ENCODE data around the gene ZSCAN4. TPM values are rescaled to one million over a fixed set of nuclear protein-coding genes. Genes with fewer than 3 reads are reported as not detected.
A peak's percentile ranks its signal among the peaks of the same experiment; 100 is the strongest.

Gene ZSCAN4
- total RNA-seq = under 1 TPM in 1 of 9 donors, not detected in 8; 0.14 TPM
- polyA plus RNA-seq = under 1 TPM in 2 of 3 donors, not detected in 1; 0.07 to 0.16 TPM
- long read RNA-seq, donor 1 = 0 reads
- long read RNA-seq, donor 2 = 0 reads
- long read RNA-seq, donor 3 = 0 reads
- long read RNA-seq, donor 4 = 0 reads
- long read RNA-seq, donor 5 = 0 reads
- long read RNA-seq, donor 6 = 0 reads
- long read RNA-seq, donor 7 = 0 reads
- long read RNA-seq, donor 8 = 0 reads
- long read RNA-seq, donor 9 = 0 reads
- long read RNA-seq, donor 10 = 0 reads

- H3K27ac ChIP-seq = no peak within 1 kb of the TSS
- H3K4me3 ChIP-seq = no peak within 1 kb of the TSS
- H3K36me3 ChIP-seq (replicated peaks in 1 of 2) = no peaks in the 10 kb centered on the region
- 67 to 70% (median 69%) methylated on average over 2 of the region's 2 CpGs for WGBS, 4 donors
- intact Hi-C loops (cut with DNase I) = no loop called here
- DNase-seq = no peak
- peaks cover 0 to 12% of the 10 kb centered on the region in 2 donors for H3K4me1 ChIP-seq (replicated peaks in 1 of 2)
- no peak for TF ChIP-seq CTCF (IDR thresholded peaks at IDR 0.05)
- TF ChIP-seq POLR2A (IDR thresholded peaks at IDR 0.05) = no peak
- no peaks in the 10 kb centered on the region for H3K27me3 ChIP-seq
- no peaks in the 10 kb centered on the region for H3K9me3 ChIP-seq (replicated peaks in 1 of 3)
These were observed at the start of gene ZSCAN4 for GRCh38 chr19:57668635-57669034. Gene ZSCAN4, plus strand, starts transcription at chr19:57668935. Its CDS starts 7,211 bp downstream, at chr19:57676146.

GRCh38 chr19:57620673-57621348 is 47.9 kb upstream of the ZSCAN4 start:
- H3K9me3 ChIP-seq (replicated peaks in 1 of 3) = peaks cover 0 to 93% (median 10%) of the 10 kb centered on the region in 3 donors
- no peaks in the 10 kb centered on the region for H3K27me3 ChIP-seq
- peak overlapping the region in 1 of 4 donors; percentile 30 for H3K4me3 ChIP-seq

DNA sequence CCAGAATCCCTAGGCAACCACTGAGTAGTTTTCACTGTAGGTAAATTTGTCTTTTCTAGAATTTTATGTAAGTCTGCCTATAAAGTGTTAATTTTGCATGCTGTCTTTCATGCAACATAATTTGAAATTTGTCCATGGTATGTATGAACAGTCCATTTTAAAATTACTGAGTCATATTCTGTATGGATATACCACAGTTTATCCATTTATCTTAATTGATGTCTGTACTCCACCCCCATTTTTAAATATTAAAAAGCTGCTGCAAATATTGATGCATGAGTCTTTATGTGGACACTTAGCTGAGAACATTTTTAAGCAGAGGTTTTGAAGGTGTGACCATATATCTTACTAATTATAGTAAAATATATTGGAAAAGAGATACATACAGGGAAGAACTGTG is 45.6 kb upstream of the ZSCAN4 start:
- intact Hi-C loops (cut with DNase I) = no loop called here

More at GRCh38 chr19:57620673-57621348, 47.9 kb upstream of the ZSCAN4 start:
- Histone ChIP-seq H3K4me1 (replicated peaks in 1 of 2) (no peaks in the 10 kb centered on the region), H3K27ac (no peak overlapping the region), H3K36me3 (replicated peaks in 1 of 2) (peaks cover 0 to 24% of the 10 kb centered on the region in 2 donors)
- intact Hi-C loops (cut with DNase I) = no loop called here
- TF ChIP-seq POLR2A (IDR thresholded peaks at IDR 0.05) (no peak), CTCF (IDR thresholded peaks at IDR 0.05) (no peak)
- WGBS, 4 donors = 97 to 99% (median 98%) methylated on average over 10 of the region's 10 CpGs
- DNase-seq = no peak

More for the DNA sequence above, 45.6 kb upstream of the ZSCAN4 start:
- DNase-seq = no peak
- Histone ChIP-seq H3K4me1 (replicated peaks in 1 of 2) (no peaks in the 10 kb centered on the region), H3K4me3 (no peak overlapping the region), H3K27ac (no peak overlapping the region), H3K9me3 (replicated peaks in 1 of 3) (peaks cover 0 to 85% (median 10%) of the 10 kb centered on the region in 3 donors), H3K27me3 (no peaks in the 10 kb centered on the region), H3K36me3 (replicated peaks in 1 of 2) (peaks cover 0 to 24% of the 10 kb centered on the region in 2 donors)
- TF ChIP-seq CTCF (IDR thresholded peaks at IDR 0.05) = no peak
- no peak for TF ChIP-seq POLR2A (IDR thresholded peaks at IDR 0.05)
